Fibroblast of skin of right biceps (primary cell): ENCODE results near the gene PRR14.
"Not testable (repeated sequence)": the region's sequence is repeated elsewhere in the genome, so short reads cannot be mapped to it uniquely, and the experiment has no call there.

Experiments used
- DNase-seq: peaks from one replicate; pipeline ENCODE4 v3.0.0-alpha.2; 2013

The PRR14 gene

DNA sequence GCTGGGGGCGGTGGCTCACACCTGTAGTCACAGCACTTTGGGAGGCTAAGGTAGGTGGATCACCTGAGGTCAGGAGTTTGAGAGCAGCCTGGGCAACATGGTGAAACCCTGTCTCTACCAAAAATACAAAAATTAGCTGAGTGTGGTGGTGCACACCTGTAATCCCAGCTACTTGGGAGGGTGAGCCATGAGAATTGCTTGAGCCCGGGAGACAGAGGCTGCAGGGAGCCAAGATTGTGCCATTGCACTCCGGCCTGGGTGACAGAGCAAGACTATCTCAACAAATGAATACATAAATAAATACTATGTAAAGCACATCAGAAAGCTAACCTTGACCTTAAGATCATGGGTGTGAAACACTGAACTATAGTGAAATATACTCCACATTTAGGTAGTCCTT, 45.9 kb downstream of the PRR14 start:
- not testable (repeated sequence) for DNase-seq

DNA sequence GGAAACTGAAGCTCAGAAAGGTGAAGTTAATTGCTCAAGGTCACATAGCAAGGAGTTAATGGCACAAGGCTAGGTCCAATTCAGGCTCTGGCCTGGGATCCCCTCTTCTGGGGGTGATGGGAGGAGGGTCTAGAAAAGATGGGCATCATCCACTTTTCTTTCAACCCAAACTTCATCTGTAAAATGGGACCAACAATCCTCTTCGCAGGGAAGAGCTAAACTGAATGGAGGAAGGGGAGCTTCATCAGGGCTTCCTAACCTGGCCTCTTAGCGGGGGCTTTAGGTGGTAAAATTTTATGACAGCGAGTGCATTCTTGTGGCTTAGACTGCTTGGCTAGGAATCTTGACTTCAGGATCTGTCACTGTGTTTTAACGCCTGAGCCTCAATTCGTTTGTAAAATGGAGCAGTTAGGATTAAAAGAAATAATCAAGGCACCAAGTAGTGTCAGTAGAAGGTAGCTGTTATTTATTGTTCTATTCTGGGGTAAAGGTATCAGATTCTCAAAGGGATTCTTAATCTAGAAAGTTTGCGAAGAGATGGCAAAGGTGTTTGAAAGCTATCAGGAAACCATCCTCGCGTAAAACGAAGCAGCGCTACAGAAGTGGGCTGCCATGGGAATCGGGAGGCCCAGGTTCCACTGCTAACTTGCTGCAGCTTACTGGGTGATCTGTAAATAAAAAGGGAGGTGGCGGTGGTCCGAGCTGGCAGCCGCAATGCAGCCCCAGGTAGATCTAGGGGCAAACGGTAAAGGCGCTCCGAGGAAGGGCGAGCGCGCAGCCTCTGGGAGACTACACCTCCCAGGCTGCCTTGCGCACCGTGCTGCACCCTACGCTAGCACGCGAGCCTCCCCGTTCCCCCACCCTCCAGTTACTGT, 46.7 kb downstream of the PRR14 start:
- no peak for DNase-seq

DNA sequence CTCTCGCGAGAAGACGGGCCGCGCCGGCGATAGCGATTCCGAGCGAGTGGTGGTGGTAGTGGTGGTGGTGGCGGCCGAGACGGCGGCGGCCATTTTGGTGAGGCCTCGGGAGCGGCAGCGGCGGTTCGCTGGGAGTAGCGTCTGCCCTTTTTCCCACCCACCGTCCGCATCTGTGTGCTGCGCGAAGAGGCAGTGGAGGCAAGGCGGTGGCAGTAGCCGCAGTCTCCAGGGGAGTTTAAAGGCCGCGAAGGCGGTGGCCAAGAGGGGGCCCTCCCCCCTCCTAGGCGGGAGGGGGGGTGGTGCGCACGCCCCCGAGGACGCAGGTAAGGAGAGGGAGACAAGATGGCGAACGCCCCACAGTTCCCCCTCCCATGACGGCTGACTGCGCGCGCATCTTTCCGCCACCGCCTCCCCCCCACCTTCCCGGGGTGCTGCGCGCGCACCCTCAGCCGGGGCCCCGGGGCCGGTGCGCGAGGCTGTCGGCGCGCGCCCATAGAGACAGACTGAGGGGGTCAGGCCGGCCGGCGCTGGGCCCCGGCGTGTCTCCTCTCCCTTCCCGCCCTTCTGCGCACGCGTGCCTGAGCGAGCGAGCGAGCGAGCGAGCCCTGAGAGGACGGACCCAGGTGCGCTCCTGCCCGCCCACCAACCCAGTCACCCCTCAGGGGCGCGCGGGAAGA, 47.5 kb downstream of the PRR14 start:
- peak; percentile 98 for DNase-seq

DNA sequence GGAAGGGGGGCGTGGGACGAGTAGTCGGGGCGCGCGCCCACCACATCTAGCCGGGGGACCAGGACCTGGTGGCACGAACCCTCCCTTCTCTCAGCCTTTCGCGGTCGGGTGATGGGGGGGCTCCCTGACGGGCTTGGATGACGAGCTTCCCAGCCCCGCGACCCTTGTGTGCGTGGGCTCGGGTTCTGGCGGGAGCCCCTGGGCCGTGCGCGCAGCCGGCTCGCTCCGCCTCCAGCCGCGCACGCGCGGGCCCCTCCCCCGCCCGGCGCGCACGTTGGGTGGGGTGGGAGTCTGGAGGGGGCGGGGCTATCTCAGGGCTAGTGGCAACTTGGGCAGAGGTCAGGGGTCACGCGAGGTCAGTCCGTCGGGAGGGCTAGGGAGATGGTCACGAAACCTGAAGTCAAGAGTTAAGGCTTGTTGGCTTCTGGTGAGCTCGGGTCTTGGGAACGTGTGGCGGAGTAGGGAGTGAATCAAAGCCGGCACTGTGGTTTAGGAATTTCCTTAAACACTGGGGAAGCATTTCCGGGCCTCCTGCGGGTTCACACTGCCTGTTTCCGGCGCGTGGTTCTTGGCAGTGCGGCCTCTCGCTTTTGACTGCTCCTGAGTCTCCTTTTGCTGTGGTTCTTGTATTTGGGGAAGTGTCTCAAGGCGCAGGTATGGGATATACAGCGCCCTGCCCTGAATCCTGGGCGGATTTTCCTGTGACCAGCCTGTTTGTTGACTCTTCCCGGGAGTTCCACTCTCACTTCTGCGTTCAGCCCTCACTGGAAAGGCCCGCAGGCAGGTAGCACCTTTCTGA, 48.3 kb downstream of the PRR14 start, which contains the start of gene SRCAP:
Gene SRCAP, plus strand, starts transcription at position 356 of the 799 bp plus-strand sequence. CDS start 1,654 bp downstream, outside the sequence.
- peak; percentile 77 for DNase-seq

DNA sequence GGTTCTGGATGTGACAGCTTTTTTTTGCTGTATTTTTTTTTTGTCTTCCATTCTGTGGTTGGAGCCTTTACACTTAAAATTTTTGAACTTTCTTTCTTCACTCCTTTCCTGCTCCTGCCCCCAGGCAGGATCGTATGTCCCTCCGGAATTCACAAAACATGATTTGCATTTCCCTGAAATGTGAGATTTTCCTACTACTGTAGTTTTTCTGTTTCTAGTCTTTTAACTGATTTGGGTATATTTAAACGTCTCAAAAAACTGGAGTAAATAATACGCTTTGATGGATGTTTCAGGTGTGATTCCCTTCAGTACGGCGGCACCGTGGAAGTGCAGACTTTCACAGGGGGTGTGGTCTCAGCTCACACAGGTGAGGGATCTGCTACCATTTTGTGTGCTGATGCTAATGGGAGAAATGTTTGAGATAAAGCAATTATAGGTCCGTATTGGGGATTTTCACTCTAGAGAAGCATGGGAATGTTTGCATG, 48.9 kb downstream of the PRR14 start:
- DNase-seq = no peak

DNA sequence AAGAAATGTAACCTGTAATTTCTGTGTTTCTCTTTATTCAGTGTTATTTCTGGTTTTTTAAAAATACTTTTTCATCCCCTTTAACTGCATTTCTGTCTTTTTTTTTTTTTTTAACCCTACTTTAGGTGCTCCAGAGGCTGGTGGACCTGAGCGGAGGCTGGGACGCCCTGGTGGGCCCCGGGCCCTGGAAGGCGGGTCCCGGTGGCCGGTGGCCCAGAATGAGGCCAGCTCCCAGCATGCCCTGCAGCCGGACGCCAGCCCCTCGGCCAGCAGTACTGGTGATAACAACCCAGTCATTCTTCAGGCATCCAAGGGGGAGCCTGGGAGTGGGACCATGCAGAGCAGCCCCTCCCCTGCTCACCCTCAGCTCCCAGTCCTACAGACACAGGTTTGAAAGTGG, 49.7 kb downstream of the PRR14 start:
- DNase-seq = no peak

DNA sequence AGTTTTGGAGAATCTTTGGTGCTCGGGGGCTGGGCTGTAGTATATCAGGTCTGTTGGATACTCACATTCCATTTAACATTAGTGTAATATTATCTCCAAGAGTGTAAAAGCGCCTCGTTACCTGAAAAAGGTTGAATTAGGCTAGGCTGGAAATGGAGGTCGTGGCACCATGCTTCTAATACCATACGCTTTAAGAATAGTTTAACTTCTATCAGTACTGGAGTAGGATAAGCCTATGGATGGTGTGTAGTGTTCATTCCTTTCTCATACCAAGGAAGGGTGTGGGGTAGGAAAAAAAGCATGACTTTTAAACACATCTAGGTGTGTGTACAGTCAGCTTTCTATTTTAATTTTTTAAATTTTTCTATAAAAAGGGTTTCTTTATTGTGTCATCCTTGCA, 50.2 kb downstream of the PRR14 start:
- DNase-seq = no peak

DNA sequence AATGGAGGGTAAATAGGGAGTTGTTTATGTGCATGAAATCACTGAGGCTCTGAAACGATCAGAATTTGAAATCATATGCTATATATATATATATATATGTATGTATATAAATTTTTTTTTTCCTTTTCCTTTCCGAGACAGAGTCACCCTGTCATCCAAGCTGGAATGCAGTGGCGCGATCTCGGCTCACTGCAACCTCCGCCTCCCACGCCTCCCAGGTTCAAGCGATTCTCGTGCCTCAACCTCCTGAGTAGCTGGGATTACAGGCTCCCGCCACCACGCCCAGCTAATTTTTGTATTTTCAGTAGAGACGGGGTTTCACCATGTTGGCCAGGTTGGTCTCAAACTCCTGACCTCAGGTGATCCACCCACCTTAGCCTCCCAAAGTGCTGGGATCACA, 52.3 kb downstream of the PRR14 start:
- not testable (repeated sequence) for DNase-seq

DNA sequence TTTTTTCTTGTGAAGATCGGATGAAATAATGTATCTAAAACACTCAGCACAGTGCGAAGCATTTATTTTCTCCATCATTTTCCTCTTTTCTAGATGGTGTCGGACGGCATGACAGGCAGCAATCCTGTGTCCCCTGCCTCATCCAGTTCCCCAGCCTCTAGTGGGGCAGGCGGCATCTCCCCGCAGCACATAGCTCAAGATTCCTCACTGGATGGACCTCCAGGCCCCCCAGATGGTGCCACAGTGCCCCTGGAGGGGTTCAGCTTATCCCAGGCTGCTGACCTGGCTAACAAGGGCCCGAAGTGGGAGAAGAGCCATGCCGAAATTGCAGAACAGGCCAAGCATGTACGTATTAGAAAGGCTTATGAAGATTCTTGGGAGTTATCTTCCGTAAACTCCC, 53.2 kb downstream of the PRR14 start:
- DNase-seq = no peak
